SK-N-MC (cell line): ENCODE results near the gene SNRNP48.

Experiments used
- EZH2 ChIP-seq: fragments of 200-600 bp; sonication (generic); IDR thresholded peaks from one replicate; pipeline ENCODE4 v1.6.1; 2017; ENCODE audit warnings: antibody characterized with exemption
- POLR2AphosphoS5 ChIP-seq: IDR thresholded peaks from 2 replicates; pipeline ENCODE4 v1.6.1; 2012; ENCODE audit warnings: mild to moderate bottlenecking, low read depth, low read length, borderline replicate concordance

GRCh38 chr6:7650878-7651277, 60.9 kb downstream of the SNRNP48 start:
- TF ChIP-seq EZH2 (no peak), POLR2AphosphoS5 (no peak)
